Hepatocyte (in vitro differentiated cells): Measurements from ENCODE around the gene ACSS2.
"Not testable (repeated sequence)": the region's sequence is repeated elsewhere in the genome, so short reads cannot be mapped to it uniquely, and the experiment has no call there.

Experiments
- EZH2 ChIP-seq: fragments of 200-600 bp; sonication (generic); IDR thresholded peaks from 2 replicates; pipeline ENCODE4 v1.6.1; 2016; ENCODE audit warnings: antibody characterized with exemption, mild to moderate bottlenecking, borderline replicate concordance
- EZH2phosphoT487 ChIP-seq: fragments of 200-600 bp; sonication (generic); IDR thresholded peaks from one replicate; pipeline ENCODE4 v1.6.1; 2018; ENCODE audit warnings: antibody characterized with exemption, mild to moderate bottlenecking, low read depth, moderate library complexity; ENCODE audit not compliant: unreplicated experiment, severe bottlenecking
- TF ChIP-seq, protein P1 (sequence below): fragments of 200-600 bp; sonication (generic); IDR thresholded peaks from 2 replicates; pipeline ENCODE4 v1.5.1; 2016; ENCODE audit warnings: antibody characterized with exemption, mild to moderate bottlenecking; ENCODE audit not compliant: poor library complexity

DNA sequence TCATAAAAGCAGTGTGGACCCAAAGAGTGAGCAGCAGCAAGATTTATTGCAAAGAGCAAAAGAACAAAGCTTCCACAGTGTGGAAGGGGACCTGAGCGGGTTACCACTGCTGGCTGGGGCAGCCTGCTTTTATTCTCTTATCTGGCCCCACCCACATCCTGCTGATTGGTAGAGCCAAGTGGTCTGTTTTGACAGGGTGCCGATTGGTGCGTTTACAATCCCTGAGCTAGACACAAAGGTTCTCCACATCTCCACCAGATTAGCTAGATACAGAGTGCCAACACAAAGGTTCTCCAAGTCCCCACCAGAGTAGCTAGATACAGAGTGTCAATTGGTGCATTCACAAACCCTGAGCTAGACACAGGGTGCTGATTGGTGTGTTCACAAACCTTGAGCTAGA, 21.7 kb downstream of the ACSS2 start:
- TF ChIP-seq, protein P1, sequence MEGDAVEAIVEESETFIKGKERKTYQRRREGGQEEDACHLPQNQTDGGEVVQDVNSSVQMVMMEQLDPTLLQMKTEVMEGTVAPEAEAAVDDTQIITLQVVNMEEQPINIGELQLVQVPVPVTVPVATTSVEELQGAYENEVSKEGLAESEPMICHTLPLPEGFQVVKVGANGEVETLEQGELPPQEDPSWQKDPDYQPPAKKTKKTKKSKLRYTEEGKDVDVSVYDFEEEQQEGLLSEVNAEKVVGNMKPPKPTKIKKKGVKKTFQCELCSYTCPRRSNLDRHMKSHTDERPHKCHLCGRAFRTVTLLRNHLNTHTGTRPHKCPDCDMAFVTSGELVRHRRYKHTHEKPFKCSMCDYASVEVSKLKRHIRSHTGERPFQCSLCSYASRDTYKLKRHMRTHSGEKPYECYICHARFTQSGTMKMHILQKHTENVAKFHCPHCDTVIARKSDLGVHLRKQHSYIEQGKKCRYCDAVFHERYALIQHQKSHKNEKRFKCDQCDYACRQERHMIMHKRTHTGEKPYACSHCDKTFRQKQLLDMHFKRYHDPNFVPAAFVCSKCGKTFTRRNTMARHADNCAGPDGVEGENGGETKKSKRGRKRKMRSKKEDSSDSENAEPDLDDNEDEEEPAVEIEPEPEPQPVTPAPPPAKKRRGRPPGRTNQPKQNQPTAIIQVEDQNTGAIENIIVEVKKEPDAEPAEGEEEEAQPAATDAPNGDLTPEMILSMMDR = not testable (repeated sequence)
- TF ChIP-seq EZH2phosphoT487, EZH2: not testable (repeated sequence)
